HG02588 (cell line): ENCODE measurements around the gene TMEM120B.
A peak's percentile ranks its signal among the peaks of the same experiment; 100 is the strongest.
"Not testable (repeated sequence)": the region's sequence is repeated elsewhere in the genome, so short reads cannot be mapped to it uniquely, and the experiment has no call there.

ENCODE experiments used
- ATAC-seq: cut with Tn5 transposase; IDR thresholded peaks from one replicate; pipeline ENCODE4 v1.9.1; 2021; ENCODE audit warnings: mild to moderate bottlenecking, moderate library complexity; ENCODE audit not compliant: unreplicated experiment

The TMEM120B gene

DNA sequence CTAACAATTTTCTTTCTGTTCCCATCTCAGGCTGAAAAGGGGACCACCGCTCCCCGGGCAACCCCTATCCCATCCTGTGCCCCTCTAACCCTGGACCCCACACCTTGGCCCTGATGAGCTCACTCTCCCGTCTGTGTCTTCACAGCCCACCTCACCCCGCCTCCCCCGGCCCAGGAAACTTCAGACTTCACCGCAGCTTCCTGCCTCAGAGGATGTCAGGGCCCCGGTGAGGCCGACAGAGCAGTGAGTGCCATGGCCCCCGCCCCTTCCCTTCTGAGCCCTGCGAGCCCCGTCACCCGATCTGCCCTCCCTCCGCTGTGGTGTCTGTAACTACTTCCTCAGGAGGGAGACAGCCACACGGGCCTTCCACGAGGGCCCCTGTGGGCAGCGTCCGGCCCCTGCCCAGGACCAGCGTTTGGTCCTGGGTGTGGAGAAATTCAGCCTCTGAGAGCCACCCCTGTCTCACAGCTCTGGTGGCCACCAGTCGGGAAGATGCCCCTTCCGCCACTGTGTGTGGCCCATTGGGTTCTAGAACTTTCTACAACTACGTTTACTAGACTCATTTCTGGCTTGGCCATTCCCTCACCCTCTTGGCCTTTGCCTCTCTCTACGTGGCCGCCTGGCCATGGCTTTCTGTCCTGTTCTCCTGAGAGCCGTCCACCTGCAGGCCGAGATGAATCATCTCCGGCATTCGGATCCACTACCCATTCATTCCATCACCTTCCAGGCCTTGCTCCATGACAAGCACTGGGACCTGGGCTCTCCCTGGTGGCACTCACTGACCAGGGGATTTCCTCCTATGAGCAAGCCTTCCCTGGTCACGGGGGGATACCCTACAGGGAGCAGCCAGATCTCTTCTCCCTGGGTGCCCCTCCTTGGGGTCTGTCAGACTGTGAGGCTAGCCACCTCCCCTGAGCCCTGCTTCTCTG, 77.5 kb downstream of the TMEM120B start:
- peak; percentile 36 for ATAC-seq

DNA sequence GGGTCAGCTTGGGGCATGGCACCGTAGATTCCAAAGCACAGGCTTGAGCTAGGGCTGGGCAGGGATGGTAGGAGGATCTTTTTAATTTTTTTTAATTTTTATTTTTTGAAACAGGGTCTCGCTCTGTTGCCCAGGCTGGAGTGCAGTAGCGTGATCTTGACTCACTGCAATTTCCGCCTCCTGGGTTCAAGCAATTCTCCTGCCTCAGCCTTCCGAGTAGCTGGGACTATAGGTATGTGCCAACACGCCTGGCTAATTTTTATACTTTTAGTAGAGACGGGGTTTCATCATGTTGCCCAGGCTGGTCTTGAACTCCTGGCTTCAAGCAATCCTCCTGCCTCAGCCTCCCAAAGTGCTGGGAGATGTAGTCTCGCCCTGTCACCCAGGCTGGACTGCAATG, 78.2 kb downstream of the TMEM120B start:
- not testable (repeated sequence) for ATAC-seq

DNA sequence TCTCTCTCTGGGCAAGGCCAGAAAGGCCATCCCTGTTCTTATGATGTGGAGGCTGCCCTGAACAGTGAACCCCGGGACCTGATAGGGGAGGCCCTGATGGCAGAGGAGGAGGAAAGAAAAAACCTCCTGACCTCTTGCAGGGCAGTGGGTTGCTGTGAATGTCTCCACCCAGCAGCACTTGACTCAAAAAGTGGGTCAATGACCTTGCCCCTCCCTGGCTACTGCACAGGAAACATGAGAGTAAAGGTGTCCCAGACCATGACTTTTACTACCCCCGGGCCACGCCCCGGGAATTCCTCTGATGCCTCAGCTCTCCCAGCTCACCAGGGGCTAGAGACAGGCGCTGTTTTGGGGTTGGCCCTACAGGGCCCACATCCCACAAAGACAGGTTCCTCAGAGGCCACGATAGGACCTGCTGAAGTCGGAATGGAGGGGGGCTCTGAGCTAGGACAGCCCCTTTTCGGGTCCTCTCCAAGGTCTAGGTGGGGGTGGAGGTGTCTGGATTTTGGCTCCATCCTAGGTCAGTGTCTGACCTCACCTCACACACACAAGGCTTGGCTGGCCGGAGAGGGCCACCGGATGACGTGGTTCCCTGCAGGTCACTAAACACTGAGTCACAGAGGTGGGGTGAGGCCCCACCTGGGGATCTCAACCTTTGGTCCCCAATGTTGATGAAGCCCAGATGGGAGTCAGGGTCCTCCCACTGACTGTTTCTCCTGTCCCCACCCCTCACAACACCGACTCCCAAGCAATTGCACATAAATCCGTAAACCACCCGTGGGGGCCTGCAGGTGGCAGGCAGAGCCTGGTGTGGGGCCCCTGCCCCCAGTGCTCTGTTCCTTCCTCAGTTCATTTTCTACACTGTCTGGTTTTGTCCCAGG, 79.4 kb downstream of the TMEM120B start:
- ATAC-seq: no peak

DNA sequence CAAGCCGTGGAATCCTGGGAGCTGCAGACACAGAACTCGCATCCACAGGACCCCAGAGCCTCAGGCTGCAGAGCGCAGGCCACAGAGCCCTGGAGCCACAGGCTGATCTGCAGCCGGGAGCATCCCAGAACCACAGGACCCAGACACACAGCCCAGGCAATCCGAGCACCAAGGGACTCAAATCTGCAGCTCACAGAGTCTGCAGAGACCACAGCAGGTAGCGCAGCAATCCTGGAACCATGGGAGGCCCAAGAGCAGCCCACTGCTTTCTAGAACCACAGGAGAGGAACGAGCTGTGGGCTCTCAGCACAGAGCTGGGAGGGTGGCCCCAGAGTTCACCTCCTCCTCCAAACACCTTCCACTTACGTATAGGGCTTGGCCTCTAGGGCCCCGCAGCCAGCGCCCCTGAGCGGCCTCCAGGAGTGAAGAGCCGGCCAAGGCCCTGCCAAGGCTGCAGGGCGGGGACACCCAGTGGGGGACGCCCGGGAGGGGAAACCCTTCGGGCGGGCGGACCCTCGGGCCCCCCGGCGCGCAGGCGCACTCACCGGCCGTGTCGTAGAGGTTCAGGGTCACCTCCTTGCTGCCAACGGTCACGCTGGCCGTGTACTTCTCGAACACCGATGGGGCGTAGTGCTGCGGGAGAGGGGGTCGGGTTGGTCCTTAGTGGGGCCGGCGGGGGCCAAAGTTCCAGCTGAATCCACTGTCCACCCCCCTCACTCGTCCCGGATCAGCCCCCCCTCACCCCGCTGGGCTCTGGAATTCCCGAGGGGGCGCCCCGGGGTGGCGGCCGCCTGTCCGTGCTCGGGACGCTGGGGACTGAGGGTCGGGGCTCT, 80.3 kb downstream of the TMEM120B start:
- ATAC-seq: no peak

DNA sequence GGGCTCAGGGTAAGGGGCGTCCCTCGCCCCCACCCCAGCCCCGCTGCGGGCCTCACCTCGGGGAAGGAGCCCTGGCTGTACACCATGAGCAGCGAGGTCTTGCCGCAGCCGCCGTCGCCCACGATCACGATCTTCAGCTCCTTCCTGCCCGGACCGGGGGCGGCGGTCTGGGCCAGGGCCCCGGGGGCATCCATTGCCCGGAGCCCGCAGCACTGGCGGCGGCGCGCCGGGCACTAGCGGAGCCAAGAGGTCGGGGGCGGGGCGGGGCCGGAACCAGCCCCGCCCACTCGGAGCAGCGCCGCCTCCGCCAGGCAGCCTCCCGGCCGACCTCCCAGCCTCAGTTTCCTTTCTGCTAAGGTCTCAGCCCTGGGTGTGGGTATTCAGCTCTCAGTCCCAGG, 80.9 kb downstream of the TMEM120B start, which contains the start of gene RHOF:
Gene RHOF (minus strand): TSS at position 249 of the 398 bp plus-strand sequence. CDS start 55 bp downstream, at position 194.
- ATAC-seq: peak; percentile 18

GRCh38 chr12:121793838-121794533, 81.4 kb downstream of the TMEM120B start:
- peak; percentile 52 for ATAC-seq

- ATAC-seq: no peak
Measured at GRCh38 chr12:121794534-121795033, 82.0 kb downstream of the TMEM120B start.

GRCh38 chr12:121795034-121795968, 82.7 kb downstream of the TMEM120B start:
- ATAC-seq: no peak

DNA sequence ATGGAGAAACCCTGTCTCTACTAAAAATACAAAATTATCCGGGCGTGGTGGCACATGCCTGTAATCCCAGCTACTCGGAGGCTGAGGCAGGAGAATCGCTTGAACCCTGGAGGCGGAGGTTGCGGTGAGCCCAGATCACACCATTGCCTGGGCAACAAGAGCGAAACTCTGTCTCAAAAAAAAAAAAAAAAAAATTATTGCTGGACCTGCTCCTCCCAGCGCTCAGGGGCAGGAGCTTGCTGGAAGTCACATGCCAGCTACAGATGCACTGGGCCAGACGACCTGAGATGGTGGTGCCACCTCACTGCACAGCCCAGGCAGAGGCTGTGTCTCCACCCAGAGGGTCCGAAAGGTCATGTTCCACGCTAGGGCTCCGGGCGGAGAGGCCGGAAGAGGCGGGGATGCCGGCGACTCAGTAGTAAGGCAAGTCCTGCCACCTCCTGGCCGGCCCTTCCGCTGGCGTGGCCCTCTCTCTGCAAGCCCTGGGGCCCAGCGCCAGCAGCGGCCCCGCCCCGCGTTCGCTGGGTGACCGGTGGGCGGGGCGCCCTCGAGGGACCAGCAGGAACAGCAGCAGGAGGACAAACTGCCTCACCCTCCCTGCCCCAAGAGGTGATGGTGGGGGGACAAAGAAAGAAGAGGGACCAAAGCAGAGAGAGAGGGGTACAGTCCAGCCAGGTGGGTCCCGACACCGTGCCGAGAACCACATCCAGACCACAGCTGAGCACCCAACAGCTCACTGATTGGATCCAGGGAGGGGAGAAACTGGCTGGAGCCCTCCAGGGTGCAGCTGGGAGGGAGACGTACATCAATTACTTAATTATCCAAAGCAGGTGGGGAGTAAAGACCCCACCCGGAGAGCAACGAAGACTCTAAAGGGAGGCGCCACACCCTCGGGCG, 84.6 kb downstream of the TMEM120B start:
- no peak for ATAC-seq

DNA sequence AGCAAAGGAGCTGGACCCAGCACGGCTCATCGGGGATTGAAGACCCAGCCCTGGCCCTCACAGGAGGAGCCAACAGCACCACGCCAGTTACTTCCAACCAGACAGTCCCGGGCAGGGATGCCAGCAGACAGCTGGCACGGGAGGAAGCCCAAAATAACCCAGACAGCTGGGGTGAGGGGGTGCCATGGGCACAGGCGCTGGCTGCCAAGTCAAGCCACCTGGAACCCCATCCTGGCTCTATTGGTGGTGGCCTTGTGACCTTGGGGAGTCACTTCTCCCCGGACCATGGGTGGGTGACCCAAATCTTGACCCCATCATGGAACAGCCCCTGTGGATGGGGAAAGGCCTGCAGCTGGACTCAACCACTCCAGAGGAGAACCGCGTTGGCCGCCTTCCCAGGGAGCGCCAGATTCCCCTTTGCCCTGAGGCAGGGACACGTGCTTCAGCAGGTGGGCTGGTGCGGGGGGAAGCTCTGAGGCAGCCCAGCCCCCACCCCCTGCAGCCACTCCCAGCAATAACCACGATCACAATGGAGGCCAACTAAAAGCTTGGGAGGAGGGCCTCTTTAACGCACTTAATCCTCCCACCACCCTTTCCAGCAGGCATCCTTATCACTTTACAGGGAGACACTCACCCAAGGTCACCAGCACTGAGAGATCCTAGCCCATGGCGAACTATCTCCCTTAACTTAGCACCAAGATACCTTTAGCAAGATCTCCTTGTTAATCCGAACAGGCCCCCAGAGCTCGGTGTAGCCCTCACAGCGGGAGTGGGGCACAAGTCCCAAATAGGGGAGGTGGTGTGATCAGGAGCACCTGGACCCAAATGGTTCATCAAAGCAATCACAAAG, 85.6 kb downstream of the TMEM120B start:
- ATAC-seq: no peak

DNA sequence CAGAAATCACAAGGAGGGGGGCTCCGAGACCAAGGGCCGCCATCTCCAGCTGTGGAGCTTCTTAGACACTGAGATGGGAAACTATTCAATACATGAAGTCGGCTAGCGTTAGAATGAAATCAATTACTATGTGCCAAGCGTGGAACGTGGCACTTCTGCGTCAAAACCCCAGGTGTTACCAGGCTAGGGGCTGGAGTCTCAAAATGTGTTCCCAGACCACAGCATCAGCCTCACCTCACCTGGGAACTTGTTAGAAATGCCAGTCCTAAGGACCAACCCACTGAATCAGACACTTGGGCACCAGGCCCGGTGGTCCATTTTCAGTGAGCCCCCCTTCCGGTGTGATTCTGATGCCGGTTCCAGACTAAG, 86.2 kb downstream of the TMEM120B start:
- no peak for ATAC-seq

DNA sequence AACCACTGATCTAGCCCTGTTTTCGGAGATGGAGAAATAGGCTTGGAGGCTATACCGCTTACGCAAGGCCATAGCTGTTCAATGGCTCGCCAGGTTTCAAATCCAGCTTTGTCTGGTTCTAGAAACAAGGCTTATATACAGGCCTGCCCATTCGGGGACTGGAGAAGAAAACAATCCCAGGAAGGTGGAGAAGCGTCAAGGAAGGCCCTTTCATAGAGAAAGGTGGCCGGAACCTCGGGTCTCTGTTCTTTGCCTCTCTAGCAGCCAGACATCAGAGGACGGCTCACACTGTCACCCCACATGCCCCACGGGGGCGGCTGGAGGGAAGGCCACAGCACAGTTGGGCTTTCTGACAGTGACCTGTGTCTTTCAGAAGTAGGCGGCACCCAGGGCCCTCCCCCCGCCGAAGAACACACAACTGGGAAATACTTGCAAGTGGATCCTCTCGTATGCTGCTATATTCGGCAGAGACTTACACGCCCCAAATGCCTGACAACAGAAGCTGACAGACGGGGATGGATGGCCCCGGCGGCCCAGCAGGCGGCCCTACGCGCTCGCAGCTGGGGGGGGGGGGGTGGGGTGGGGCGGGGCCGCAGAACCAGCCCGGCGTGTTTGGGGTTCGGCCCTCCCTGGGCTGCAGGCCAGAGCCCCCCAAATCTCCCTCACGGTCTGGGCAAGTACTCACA, 86.7 kb downstream of the TMEM120B start:
- ATAC-seq: no peak

- ATAC-seq: peak; percentile 24
Measured at GRCh38 chr12:121799842-121800693, 87.5 kb downstream of the TMEM120B start.

DNA sequence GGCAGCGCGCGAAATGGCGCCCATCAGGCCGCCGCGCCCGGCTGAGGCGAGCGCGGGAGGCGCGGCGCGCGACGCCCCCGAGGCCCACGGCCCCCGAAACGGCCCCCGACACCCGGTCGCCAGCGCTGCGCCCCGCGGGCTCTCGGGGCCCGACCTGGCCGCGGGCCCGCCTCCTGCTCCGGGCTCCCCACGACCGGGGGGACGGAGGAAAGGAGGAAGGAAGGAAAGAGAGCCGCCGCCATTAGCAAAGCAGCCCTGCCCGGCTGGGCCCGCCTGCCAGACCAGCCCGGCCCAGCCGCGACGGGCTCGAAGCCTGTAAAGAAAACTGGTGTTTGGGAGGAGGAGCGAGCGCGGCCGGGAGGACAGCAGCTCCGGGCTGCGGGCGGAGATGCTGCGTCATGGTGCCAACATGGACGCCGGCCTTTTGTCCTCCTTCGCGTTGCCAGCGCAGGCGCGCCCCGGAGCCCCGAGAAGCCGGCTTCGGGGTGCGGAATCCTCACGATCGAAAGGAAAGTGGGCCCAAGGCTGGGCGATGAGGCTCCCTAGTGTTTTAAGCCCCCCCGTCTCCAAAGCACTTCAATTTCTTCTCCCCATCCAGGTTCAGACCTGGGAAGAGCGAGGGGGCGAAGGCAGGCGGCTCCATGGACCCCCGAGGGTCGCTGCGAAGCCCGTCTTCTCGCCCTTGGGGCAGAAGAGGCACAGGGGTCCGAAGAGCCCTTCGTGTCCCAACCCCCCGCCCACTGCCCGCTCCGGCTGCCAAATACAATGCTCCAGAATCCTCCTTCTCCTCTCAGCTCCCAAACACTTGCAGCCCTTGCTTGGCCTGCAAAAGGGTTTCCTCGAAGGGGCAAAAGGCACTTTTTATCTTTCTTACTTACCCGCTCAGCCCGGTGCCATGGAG, 88.4 kb downstream of the TMEM120B start:
- peak; percentile 3 for ATAC-seq
